Lung (tissue), 12 donors: ENCODE results near the gene SLC8A1. TPM values are rescaled to one million over a fixed set of nuclear protein-coding genes. Genes with fewer than 3 reads are reported as not detected.

Experiments
- ATAC-seq: fragments of 200-7000 bp; cut with Tn5 transposase; one replicate; pipeline ENCODE4 v1.9.1; 2020; ENCODE audit warnings: moderate number of reproducible peaks; ENCODE audit not compliant: insufficient read depth, low FRiP score
- DNase-seq, 3 donors: peaks; one replicate each; pipeline ENCODE4 v3.0.0-alpha.2; 2013 to 2017
- H3K27ac ChIP-seq, 2 donors: one replicate each; pipeline ENCODE4 v1.5.1; 2013; ENCODE audit warnings: mild to moderate bottlenecking in 2 of 2, moderate library complexity in 2 of 2, control low read depth in 1 of 2, inconsistent platforms in 1 of 2, low read depth in 1 of 2, low read length in 1 of 2
- H3K27me3 ChIP-seq, 3 donors: one replicate each; pipeline ENCODE4 v1.5.1; 2013; ENCODE audit warnings: low read length in 2 of 3; ENCODE audit not compliant: control insufficient read depth in 3 of 3, insufficient read depth in 3 of 3
- H3K36me3 ChIP-seq, 4 donors: one replicate each; pipeline ENCODE4 v1.5.1; 2013; ENCODE audit warnings: low read length in 4 of 4, mild to moderate bottlenecking in 1 of 4, moderate library complexity in 1 of 4; ENCODE audit not compliant: control insufficient read depth in 4 of 4, insufficient read depth in 4 of 4
- H3K4me1 ChIP-seq, 5 donors: one replicate each; pipeline ENCODE4 v1.5.1; 2013; ENCODE audit warnings: low read length in 5 of 5, mild to moderate bottlenecking in 2 of 5, moderate library complexity in 1 of 5; ENCODE audit not compliant: control insufficient read depth in 5 of 5, insufficient read depth in 5 of 5
- H3K4me3 ChIP-seq: one replicate; pipeline ENCODE4 v1.5.1; 2013; ENCODE audit warnings: mild to moderate bottlenecking, control low read depth, moderate library complexity
- H3K9ac ChIP-seq, 2 donors: one replicate each; pipeline ENCODE4 v1.5.1; 2013; ENCODE audit warnings: low read length in 2 of 2, control low read depth in 1 of 2; ENCODE audit not compliant: insufficient read depth in 1 of 2
- H3K9me3 ChIP-seq, 4 donors: one replicate each; pipeline ENCODE4 v1.5.1; 2013; ENCODE audit warnings: low read length in 3 of 4, mild to moderate bottlenecking in 1 of 4, moderate library complexity in 1 of 4; ENCODE audit not compliant: control insufficient read depth in 4 of 4, insufficient read depth in 3 of 4
- WGBS, 2 donors: extraction: QIAGEN DNeasy Blood & Tissue Kit; methylation state at CpG; one replicate each; pipeline ENCODE4 v1.1.7; 2013; 5-methylcytosine and 5-hydroxymethylcytosine counted together
- polyA plus RNA-seq, 2 donors: library from polyadenylated mRNA; stranded (reverse); fragments of 200-250 nt; gene quantifications; one replicate each; pipeline ENCODE4 v1.2.1, GENCODE V29; 2013
- total RNA-seq, 2 donors: library from RNA; depleted of rRNA in 1 of 2; stranded (reverse); fragments of >200 nt in 1 of 2; gene quantifications; one replicate each; pipeline ENCODE4 v1.2.1, GENCODE V29; 2014 to 2021
- TF ChIP-seq, protein P1 (sequence below): IDR thresholded peaks from 2 replicates; pipeline ENCODE4 v1.5.1; 2012; ENCODE audit warnings: mild to moderate bottlenecking; ENCODE audit errors: control extremely low read depth, extremely low read depth
- donor health status: control.
- donor health status: control.
- donor health status: Bipolar disorder and iron deficiency.
- donor health status: healthy.
- donor health status: DM: yes; HTN: yes; CAD: no.

SLC8A1 gene
- total and polyA plus RNA-seq, 4 donors: 1.2 to 34.7 (median 18.4) TPM

DNA sequence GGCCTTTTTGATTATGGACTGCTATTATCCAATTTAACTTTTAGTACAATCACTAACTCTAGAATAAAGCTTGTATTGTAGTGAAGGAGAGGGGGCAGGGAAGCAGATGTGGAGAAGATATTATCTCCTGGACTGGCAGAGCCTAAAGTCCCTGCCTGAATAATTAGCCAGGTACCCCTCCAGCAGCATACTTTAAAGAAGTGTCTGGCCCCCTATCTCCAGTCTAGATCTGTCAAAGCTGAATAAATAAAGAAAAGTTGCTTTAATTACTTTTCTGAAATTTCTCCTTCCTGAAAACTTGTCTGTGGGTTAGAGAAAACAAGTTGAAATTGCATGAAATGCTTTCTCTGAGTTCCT is 258.2 kb downstream of the SLC8A1 start:
- H3K27me3 ChIP-seq: no peaks in the 10 kb centered on the region
- H3K36me3 ChIP-seq: no peaks in the 10 kb centered on the region
- no peak for ATAC-seq
- peaks cover 0 to 13% (median 0%) of the 10 kb centered on the region in 5 donors for H3K4me1 ChIP-seq
- no peaks in the 10 kb centered on the region for H3K9me3 ChIP-seq
- H3K9ac ChIP-seq: no peak overlapping the region
- TF ChIP-seq, protein P1, sequence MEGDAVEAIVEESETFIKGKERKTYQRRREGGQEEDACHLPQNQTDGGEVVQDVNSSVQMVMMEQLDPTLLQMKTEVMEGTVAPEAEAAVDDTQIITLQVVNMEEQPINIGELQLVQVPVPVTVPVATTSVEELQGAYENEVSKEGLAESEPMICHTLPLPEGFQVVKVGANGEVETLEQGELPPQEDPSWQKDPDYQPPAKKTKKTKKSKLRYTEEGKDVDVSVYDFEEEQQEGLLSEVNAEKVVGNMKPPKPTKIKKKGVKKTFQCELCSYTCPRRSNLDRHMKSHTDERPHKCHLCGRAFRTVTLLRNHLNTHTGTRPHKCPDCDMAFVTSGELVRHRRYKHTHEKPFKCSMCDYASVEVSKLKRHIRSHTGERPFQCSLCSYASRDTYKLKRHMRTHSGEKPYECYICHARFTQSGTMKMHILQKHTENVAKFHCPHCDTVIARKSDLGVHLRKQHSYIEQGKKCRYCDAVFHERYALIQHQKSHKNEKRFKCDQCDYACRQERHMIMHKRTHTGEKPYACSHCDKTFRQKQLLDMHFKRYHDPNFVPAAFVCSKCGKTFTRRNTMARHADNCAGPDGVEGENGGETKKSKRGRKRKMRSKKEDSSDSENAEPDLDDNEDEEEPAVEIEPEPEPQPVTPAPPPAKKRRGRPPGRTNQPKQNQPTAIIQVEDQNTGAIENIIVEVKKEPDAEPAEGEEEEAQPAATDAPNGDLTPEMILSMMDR: no peak
- no peak overlapping the region for H3K4me3 ChIP-seq
- DNase-seq: no peak
- no peak overlapping the region for H3K27ac ChIP-seq

DNA sequence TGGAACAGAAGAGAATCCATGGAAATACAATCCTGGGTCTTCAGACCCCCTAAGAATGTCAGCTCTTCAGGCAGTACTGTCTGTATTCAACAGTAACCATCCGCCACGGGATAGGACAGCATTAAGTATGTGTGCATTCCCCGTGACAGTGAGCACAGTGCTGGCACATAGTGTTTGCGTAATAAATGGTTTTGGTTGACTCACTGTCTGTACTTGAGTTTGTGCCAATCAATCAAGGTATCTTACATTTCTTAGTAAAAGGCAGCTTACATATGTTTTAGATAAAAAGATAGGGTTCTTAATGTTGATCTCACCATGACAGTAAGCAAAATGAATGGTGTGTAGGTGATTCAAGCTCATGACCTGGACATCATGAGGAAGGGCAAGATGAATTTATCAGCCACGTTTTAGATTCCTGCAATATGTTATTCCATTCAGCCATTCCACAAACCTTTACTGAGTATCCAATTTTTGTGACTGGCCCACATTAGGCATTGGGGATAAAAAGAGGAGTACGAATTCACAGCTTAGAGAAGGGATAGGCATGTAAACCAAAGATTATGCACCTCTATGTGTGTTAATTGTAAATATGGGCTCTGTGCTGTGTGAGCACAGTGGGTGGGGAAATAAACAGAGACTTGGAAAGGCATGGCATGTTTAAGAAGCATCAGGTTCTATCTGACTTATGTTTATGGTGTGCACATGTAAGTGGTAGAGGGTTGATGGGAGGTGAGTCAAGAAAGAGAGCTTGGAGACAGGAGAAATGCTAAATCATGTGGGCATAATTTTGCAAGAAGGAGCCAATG is 258.8 kb downstream of the SLC8A1 start:
- DNase-seq: no peak
- 84 to 86% methylated on average over 6 of the region's 6 CpGs for WGBS, 2 donors
- H3K27ac ChIP-seq: no peak overlapping the region
- H3K9ac ChIP-seq: no peak overlapping the region
- no peak for ATAC-seq
- H3K4me1 ChIP-seq: peaks cover 0 to 18% (median 0%) of the 10 kb centered on the region in 5 donors
- H3K36me3 ChIP-seq: no peaks in the 10 kb centered on the region
- TF ChIP-seq, protein P1: no peak
- no peaks in the 10 kb centered on the region for H3K27me3 ChIP-seq
- H3K4me3 ChIP-seq: no peak overlapping the region
- no peaks in the 10 kb centered on the region for H3K9me3 ChIP-seq

DNA sequence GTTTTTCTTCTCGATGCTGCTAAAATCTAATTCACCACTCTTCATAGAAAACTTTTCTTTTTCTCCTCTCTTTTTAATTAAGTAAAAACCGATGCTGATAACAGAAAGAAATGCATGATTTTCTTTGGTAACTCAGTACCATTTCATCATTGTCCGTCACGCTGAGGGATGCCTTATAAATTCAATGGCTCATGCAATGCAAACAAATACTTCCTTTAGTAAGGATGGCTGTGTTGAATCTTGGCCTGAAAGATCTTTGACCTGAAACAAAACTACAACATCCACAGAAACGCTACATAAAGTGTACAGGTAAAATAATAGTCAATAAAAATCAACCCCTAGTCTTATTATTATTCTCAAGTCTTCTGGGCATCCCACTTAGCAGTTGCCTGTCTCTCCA is 261.4 kb downstream of the SLC8A1 start:
- Histone ChIP-seq H3K36me3 (no peaks in the 10 kb centered on the region), H3K9ac (no peak overlapping the region), H3K9me3 (no peaks in the 10 kb centered on the region), H3K27me3 (no peaks in the 10 kb centered on the region), H3K4me1 (peaks cover 0 to 14% (median 0%) of the 10 kb centered on the region in 5 donors), H3K4me3 (no peak overlapping the region), H3K27ac (no peak overlapping the region)
- 88 to 89% methylated on average over 5 of the region's 5 CpGs for WGBS, 2 donors
- DNase-seq: no peak
- ATAC-seq: no peak
- TF ChIP-seq, protein P1: no peak
